ENCODE data around the gene LRRC8C.

The LRRC8C gene

GRCh38 chr1:89715677-89716076 is 82.8 kb downstream of the LRRC8C start:
- Histone ChIP-seq H3K36me3 (ENCODE audit: insufficient read depth, low read length) (peaks cover 25% of the 10 kb centered on the region), H3K27ac (ENCODE audit: low read length) (no peak overlapping the region), H3K4me2 (ENCODE audit: insufficient read depth, low read length) (no peak overlapping the region), H3K9ac (ENCODE audit: low read depth, low read length) (no peak overlapping the region), H3K9me3 (ENCODE audit: insufficient read depth, low read length, severe bottlenecking) (no peaks in the 10 kb centered on the region), H3K79me2 (ENCODE audit: insufficient read depth, low read length) (no peaks in the 10 kb centered on the region), H3K4me3 (ENCODE audit: low read depth in 1 of 2, low read length in 2 of 2) (no peak overlapping the region), H4K20me1 (ENCODE audit: insufficient read depth, low read length) (no peaks in the 10 kb centered on the region), H2AFZ (ENCODE audit: low read depth, low read length) (no peak overlapping the region), H3K27me3 (ENCODE audit: insufficient read depth, low read length, poor library complexity) (no peaks in the 10 kb centered on the region), H3K4me1 (ENCODE audit: insufficient read depth, low read length) (peaks cover 18% of the 10 kb centered on the region)
- no peak for TF ChIP-seq EZH2 (IDR thresholded peaks at IDR 0.05; ENCODE audit: borderline replicate concordance, low read depth, low read length, severe bottlenecking)
- no peak for TF ChIP-seq CTCF (IDR thresholded peaks at IDR 0.05; ENCODE audit: borderline replicate concordance, extremely low read depth, low read length, poor library complexity, severe bottlenecking)
- DNase-seq: no peak
- ATAC-seq (ENCODE audit: insufficient read depth, low read depth): no peak

GRCh38 chr1:89719502-89720306 is 86.8 kb downstream of the LRRC8C start:
- Histone ChIP-seq H3K36me3 (ENCODE audit: insufficient read depth, low read length) (0 out of 2 replicates have a peak, but pooled peaks cover under 1% of the 10 kb centered on the region), H3K9ac (ENCODE audit: low read depth, low read length) (no peak overlapping the region), H2AFZ (ENCODE audit: low read depth, low read length) (no peak overlapping the region), H3K4me3 (ENCODE audit: low read depth in 1 of 2, low read length in 2 of 2) (no peak overlapping the region), H3K4me1 (ENCODE audit: insufficient read depth, low read length) (peaks cover 33% of the 10 kb centered on the region), H3K4me2 (ENCODE audit: insufficient read depth, low read length) (no peak overlapping the region), H3K27me3 (ENCODE audit: insufficient read depth, low read length, poor library complexity) (no peaks in the 10 kb centered on the region), H3K9me3 (ENCODE audit: insufficient read depth, low read length, severe bottlenecking) (no peaks in the 10 kb centered on the region), H3K27ac (ENCODE audit: low read length) (0 out of 2 replicates have a peak overlapping the region, but pooled peaks have one; percentile 29), H4K20me1 (ENCODE audit: insufficient read depth, low read length) (no peaks in the 10 kb centered on the region), H3K79me2 (ENCODE audit: insufficient read depth, low read length) (no peaks in the 10 kb centered on the region)
- TF ChIP-seq EZH2 (IDR thresholded peaks at IDR 0.05; ENCODE audit: borderline replicate concordance, low read depth, low read length, severe bottlenecking) (no peak), CTCF (IDR thresholded peaks at IDR 0.05; ENCODE audit: borderline replicate concordance, extremely low read depth, low read length, poor library complexity, severe bottlenecking) (no peak)
- ATAC-seq (ENCODE audit: insufficient read depth, low read depth) (peak; percentile 47), DNase-seq (no peak)

- Histone ChIP-seq H3K9me3 (ENCODE audit: insufficient read depth, low read length, severe bottlenecking) (no peaks in the 10 kb centered on the region), H3K4me1 (ENCODE audit: insufficient read depth, low read length) (peaks cover 37% of the 10 kb centered on the region), H3K4me3 (ENCODE audit: low read depth in 1 of 2, low read length in 2 of 2) (no peak overlapping the region), H3K27ac (ENCODE audit: low read length) (no peak overlapping the region), H3K9ac (ENCODE audit: low read depth, low read length) (no peak overlapping the region), H3K36me3 (ENCODE audit: insufficient read depth, low read length) (no peaks in the 10 kb centered on the region), H3K79me2 (ENCODE audit: insufficient read depth, low read length) (no peaks in the 10 kb centered on the region), H3K27me3 (ENCODE audit: insufficient read depth, low read length, poor library complexity) (no peaks in the 10 kb centered on the region), H4K20me1 (ENCODE audit: insufficient read depth, low read length) (no peaks in the 10 kb centered on the region), H3K4me2 (ENCODE audit: insufficient read depth, low read length) (no peak overlapping the region), H2AFZ (ENCODE audit: low read depth, low read length) (no peak overlapping the region)
- peak; percentile 8; the same call in 1 of the 3 replicates for ATAC-seq (ENCODE audit: insufficient read depth, low read depth)
- no peak for DNase-seq
- TF ChIP-seq CTCF (IDR thresholded peaks at IDR 0.05; ENCODE audit: borderline replicate concordance, extremely low read depth, low read length, poor library complexity, severe bottlenecking) (no peak), EZH2 (IDR thresholded peaks at IDR 0.05; ENCODE audit: borderline replicate concordance, low read depth, low read length, severe bottlenecking) (no peak)
Measured at GRCh38 chr1:89720839-89721238, 87.9 kb downstream of the LRRC8C start.
